MM.1S (cell line): ENCODE measurements around the gene NAALADL2.

Experiments
- DNase-seq: peaks from one replicate; pipeline ENCODE4 v3.0.0-alpha.2; 2015
- H2AFZ ChIP-seq: fragments of 300-600 bp; sonication (generic); 2 replicates; pipeline ENCODE4 v1.6.0; 2016; ENCODE audit warnings: antibody characterized with exemption, low read length
- H3F3A ChIP-seq: fragments of 300-600 bp; sonication (generic); 2 replicates; pipeline ENCODE4 v1.6.1; 2016; ENCODE audit warnings: mild to moderate bottlenecking, antibody characterized with exemption, low read length, moderate library complexity, mixed read lengths; ENCODE audit not compliant: insufficient read depth
- H3K27ac ChIP-seq: fragments of 300-600 bp; sonication (generic); 2 replicates; pipeline ENCODE4 v1.5.1; 2016; ENCODE audit warnings: mild to moderate bottlenecking, low read length
- H3K27me3 ChIP-seq: fragments of 300-600 bp; sonication (generic); replicated peaks from 2 replicates; pipeline ENCODE4 v1.6.0; 2016; ENCODE audit warnings: low read length; ENCODE audit not compliant: insufficient read depth
- H3K36me3 ChIP-seq: fragments of 300-600 bp; sonication (generic); replicated peaks from 2 replicates; pipeline ENCODE4 v1.6.1; 2016; ENCODE audit warnings: mild to moderate bottlenecking, low read length, mixed read lengths; ENCODE audit not compliant: insufficient read depth
- H3K4me1 ChIP-seq: fragments of 300-600 bp; sonication (generic); 2 replicates; pipeline ENCODE4 v1.6.1; 2016; ENCODE audit warnings: low read length, mixed read lengths
- H3K4me2 ChIP-seq: fragments of 300-600 bp; sonication (generic); 2 replicates; pipeline ENCODE4 v1.6.0; 2016; ENCODE audit warnings: low read depth, low read length
- H3K4me3 ChIP-seq: fragments of 300-600 bp; sonication (generic); 2 replicates; pipeline ENCODE4 v1.5.1; 2016; ENCODE audit warnings: low read length, mixed read lengths
- H3K79me2 ChIP-seq: fragments of 300-600 bp; sonication (generic); 2 replicates; pipeline ENCODE4 v1.6.1; 2016; ENCODE audit warnings: mixed run types, low read length, mixed read lengths
- H3K9ac ChIP-seq: fragments of 300-600 bp; sonication (generic); 2 replicates; pipeline ENCODE4 v1.6.1; 2016; ENCODE audit warnings: low read length, mixed read lengths
- H3K9me2 ChIP-seq: fragments of 300-600 bp; sonication (generic); replicated peaks from 2 replicates; pipeline ENCODE4 v1.6.1; 2016; ENCODE audit warnings: mild to moderate bottlenecking, low read length, mixed read lengths; ENCODE audit not compliant: insufficient read depth
- H3K9me3 ChIP-seq: fragments of 300-600 bp; sonication (generic); replicated peaks from 2 replicates; pipeline ENCODE4 v1.6.1; 2016; ENCODE audit warnings: mild to moderate bottlenecking, low read length, mixed read lengths; ENCODE audit not compliant: insufficient read depth
- H4K20me1 ChIP-seq: fragments of 300-600 bp; sonication (generic); 2 replicates; pipeline ENCODE4 v1.6.1; 2016; ENCODE audit warnings: mild to moderate bottlenecking, low read length, moderate library complexity, mixed read lengths; ENCODE audit not compliant: insufficient read depth
- CTCF ChIP-seq: fragments of 300-600 bp; sonication (generic); IDR thresholded peaks from 2 replicates; pipeline ENCODE4 v1.5.1; 2016; ENCODE audit warnings: antibody characterized with exemption, low read length, mixed read lengths
- EZH2 ChIP-seq: fragments of 300-600 bp; sonication (generic); optimal IDR thresholded peaks from 2 replicates; pipeline ENCODE3; 2017; ENCODE audit warnings: low read depth, mild to moderate bottlenecking, antibody characterized with exemption, low read length, mixed read lengths
- EZH2phosphoT487 ChIP-seq: fragments of 300-600 bp; sonication (generic); IDR thresholded peaks from 2 replicates; pipeline ENCODE4 v1.6.1; 2018; ENCODE audit warnings: antibody characterized with exemption, low read length

Gene NAALADL2

GRCh38 chr3:175852560-175852959 lies 993.4 kb downstream of the NAALADL2 start:
- Histone ChIP-seq H3K9me3 (no peaks in the 10 kb centered on the region), H3K4me2 (no peak overlapping the region), H3K36me3 (no peaks in the 10 kb centered on the region), H3K9ac (no peak overlapping the region), H3K27ac (no peak overlapping the region), H2AFZ (no peak overlapping the region), H3K27me3 (no peaks in the 10 kb centered on the region), H3K4me3 (no peak overlapping the region), H4K20me1 (no peaks in the 10 kb centered on the region), H3K4me1 (no peaks in the 10 kb centered on the region), H3K9me2 (no peaks in the 10 kb centered on the region), H3F3A (no peaks in the 10 kb centered on the region), H3K79me2 (no peaks in the 10 kb centered on the region)
- DNase-seq = no peak
- TF ChIP-seq EZH2 = no peak
- TF ChIP-seq CTCF = no peak
- no peak for TF ChIP-seq EZH2phosphoT487

DNA sequence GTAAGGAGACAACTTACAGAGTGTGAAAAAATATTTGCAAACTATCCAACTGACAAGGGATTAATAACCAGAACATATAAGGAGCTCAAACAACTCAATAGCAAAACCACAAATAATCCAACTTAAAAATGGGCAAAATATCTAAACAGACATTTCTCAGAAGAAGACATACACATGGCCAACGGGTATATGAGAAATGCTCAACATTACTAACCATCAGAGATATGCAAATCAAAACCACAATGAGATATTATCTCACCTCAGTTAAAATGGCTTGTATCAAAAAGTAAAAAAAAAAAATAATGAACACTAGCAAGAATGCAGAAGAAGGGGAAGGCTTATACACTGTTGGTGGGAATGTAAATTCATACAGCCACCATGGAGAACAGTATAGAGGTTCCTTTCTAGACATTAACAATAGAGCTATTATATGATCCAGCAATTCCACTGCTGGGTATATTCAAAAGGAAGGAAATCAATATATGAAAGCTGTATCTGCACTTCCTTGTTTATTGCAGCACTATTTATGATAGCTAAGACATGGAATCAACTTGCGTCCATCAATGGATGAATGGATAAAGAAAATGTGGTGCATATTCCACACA lies 998.6 kb downstream of the NAALADL2 start:
- Histone ChIP-seq H3K4me1 (no peaks in the 10 kb centered on the region), H3K4me3 (no peak overlapping the region)

More for the DNA sequence above, 998.6 kb downstream of the NAALADL2 start:
- no peak for DNase-seq
- no peaks in the 10 kb centered on the region for H4K20me1 ChIP-seq
- no peaks in the 10 kb centered on the region for H3K9me2 ChIP-seq
- no peaks in the 10 kb centered on the region for H3K36me3 ChIP-seq
- no peaks in the 10 kb centered on the region for H3F3A ChIP-seq
- TF ChIP-seq EZH2phosphoT487 = no peak
- no peak for TF ChIP-seq EZH2
- no peak for TF ChIP-seq CTCF
- no peaks in the 10 kb centered on the region for H3K79me2 ChIP-seq
- no peak overlapping the region for H3K27ac ChIP-seq
- H3K4me2 ChIP-seq = no peak overlapping the region
- H2AFZ ChIP-seq = no peak overlapping the region
- no peaks in the 10 kb centered on the region for H3K9me3 ChIP-seq
- no peaks in the 10 kb centered on the region for H3K27me3 ChIP-seq
- no peak overlapping the region for H3K9ac ChIP-seq
